ENCODE results near the gene TRPC1. TPM values are rescaled to one million over a fixed set of nuclear protein-coding genes. Genes with fewer than 3 reads are reported as not detected.

TRPC1 gene
- total RNA-seq, 1 donor from 2014 or later, result 18.7 TPM

DNA sequence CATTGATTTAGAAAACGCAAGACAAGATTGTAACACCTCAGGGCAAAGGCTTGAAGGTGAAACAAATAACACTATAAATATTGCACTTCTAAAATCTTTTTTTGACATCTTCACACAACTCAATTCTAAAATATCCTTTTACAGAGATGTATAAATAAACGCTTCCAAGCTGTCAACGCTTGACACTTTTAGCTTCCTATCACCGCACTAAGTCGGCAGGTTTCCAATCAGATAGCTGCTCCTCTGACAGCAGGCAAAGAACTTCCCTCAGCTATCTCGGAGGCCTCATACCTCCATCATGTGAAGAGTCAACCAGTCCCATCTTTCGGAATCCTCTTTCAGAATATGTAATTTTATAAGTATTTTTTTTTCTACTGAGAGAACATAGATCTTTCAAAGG lies 94.1 kb downstream of the TRPC1 start:
- DNase-seq (ENCODE audit: low spot score), result no peak
- intact Hi-C loops (cut with DNase I), result no loop called here

DNA sequence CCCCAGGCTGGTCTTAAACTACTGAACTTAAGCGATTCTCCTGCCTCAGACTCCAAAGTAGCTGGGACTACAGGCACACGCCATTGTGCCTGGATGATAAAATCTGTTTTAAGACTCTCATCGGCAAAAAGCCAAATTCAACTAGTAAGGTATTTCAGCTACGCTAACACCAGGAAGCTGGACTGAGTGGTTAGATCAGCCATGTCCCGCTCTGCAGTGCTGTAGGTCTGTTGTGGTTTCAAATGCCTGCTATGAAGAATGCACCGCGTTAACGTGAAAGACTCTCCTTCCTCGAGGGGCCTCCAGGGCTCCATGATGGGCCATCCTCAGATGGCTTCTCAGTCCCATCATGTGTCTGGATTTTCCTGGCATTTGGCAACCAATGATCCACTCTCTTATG lies 94.8 kb downstream of the TRPC1 start:
- intact Hi-C loops (cut with DNase I), result no loop called here
- no peak for DNase-seq (ENCODE audit: low spot score)

DNA sequence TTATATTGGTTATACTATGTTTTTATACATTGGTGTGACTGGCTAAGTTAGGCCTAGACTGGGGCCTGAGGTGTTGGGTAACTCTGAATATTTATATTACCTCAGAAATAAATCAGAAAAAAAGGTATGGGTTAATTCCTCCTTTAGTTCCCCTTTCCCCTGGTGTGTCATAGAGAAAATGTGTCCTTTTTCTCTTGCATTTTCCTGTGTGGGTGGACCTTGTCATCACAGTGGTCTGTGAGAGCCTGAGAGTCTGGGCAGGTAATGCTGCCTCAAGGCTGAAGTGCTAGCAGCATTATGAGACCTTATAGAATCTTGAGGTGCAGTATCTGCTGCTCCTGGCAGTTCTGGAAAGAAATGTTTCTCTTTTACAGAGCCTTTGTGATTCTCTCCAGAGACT lies 95.3 kb downstream of the TRPC1 start:
- intact Hi-C loops (cut with DNase I), result no loop called here
- no peak for DNase-seq (ENCODE audit: low spot score)

- intact Hi-C loops (cut with DNase I), result loop anchor here (2.0 to 10.0 kb wide), 3 partner anchors 103 to 244 kb away; no protein-coding TSS in a partner anchor
- peak; percentile 89 for DNase-seq (ENCODE audit: low spot score)
These were observed 105.0 kb downstream of the TRPC1 start for GRCh38 chr3:142828703-142829305.

- no peak for DNase-seq (ENCODE audit: low spot score)
- intact Hi-C loops (cut with DNase I), result no loop called here
These were observed 113.7 kb downstream of the TRPC1 start for GRCh38 chr3:142837526-142837925.

DNA sequence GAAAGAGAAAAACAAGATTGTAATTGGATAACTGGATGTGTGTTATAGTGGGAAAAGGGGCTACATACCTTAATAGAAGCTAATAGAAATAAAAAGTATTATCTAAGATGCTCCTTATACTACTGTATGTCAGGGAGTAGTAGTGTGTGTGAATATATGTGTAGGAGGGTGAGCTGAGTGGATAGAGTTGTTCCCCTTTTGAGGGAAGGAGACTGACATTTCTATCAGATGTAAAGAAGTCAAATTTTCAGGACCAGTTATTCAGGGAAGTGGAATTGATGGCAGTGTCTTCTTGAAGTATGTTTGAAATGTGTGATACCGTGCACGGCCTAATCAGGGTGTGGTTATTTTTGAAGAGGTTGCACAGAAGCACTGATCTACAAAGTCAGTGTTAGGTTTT lies 116.0 kb downstream of the TRPC1 start:
- no peak for DNase-seq (ENCODE audit: low spot score)
- intact Hi-C loops (cut with DNase I), result no loop called here

- no peak for DNase-seq (ENCODE audit: low spot score)
- intact Hi-C loops (cut with DNase I), result no loop called here
These were observed 120.6 kb downstream of the TRPC1 start for GRCh38 chr3:142844339-142844977.

GRCh38 chr3:142846779-142847577 lies 123.1 kb downstream of the TRPC1 start:
- intact Hi-C loops (cut with DNase I), result no loop called here

GRCh38 chr3:142849148-142849547 lies 125.3 kb downstream of the TRPC1 start:
- intact Hi-C loops (cut with DNase I), result no loop called here
- no peak for DNase-seq (ENCODE audit: low spot score)

More at GRCh38 chr3:142846779-142847577, 123.1 kb downstream of the TRPC1 start:
- DNase-seq (ENCODE audit: low spot score), result no peak

DNA sequence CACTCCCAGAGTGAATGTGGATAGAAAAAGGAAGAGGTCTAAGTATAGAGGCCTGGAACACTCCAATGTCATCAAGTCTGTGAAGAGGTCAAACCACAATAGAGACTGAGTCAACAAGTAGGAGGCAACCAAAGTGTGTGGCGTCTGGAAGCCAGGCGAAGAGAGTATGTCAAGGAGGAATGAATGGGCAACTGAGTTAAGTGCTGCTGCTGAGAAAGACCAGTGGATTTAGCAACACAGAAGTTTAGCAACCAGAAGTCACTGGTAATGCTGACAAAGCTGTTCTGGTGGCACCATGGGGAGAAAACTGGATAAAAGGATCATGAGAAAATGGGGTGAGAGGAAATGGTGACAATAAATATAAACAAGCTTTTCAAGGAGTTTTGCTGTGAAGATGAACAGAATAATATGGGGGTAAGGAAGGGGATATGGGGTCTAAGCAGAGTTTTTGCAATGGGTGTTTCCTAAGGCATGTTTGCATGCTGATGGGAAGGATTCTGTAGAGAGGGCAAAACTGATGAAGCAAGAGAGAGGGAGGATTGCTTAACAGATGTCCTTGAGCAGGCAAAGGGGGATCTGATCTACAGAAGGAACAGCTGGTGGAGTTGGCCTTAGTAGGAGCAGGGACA lies 126.7 kb downstream of the TRPC1 start:
- no peak for DNase-seq (ENCODE audit: low spot score)
- intact Hi-C loops (cut with DNase I), result no loop called here

- intact Hi-C loops (cut with DNase I), result no loop called here
- DNase-seq (ENCODE audit: low spot score), result no peak
These were observed 128.2 kb downstream of the TRPC1 start for GRCh38 chr3:142852009-142852408.

GRCh38 chr3:142853270-142854168 lies 129.7 kb downstream of the TRPC1 start:
- intact Hi-C loops (cut with DNase I), result no loop called here
- DNase-seq (ENCODE audit: low spot score), result no peak

DNA sequence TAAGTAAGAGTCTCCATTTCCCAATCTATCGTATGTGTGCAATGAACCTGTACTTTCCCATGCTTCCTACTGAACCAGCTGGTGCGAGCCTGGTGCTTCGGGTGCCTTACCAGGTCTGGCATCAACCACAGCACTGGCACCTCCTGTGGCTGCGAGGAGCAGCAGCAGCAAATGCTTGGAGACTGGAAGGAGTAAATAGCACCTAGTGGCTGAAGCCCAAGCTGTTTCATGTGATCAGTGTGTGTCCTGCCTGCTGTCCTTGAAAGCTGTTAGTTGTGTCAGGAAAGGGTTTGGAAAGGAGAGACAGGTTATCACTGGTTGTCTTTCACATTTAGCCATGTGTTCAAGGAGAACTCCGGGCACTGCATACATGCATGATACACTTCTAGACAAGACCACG lies 133.2 kb downstream of the TRPC1 start:
- intact Hi-C loops (cut with DNase I), result no loop called here
- no peak for DNase-seq (ENCODE audit: low spot score)

Other genes with a start within 250 kb of the TRPC1 start
- gene ATR, start 145.3 kb upstream of the TRPC1 start, total RNA-seq, result 12.1 TPM
- 0.81 TPM for gene PLS1, start 127.6 kb upstream of the TRPC1 start, total RNA-seq
- 42.2 TPM for gene PCOLCE2, start 165.0 kb downstream of the TRPC1 start, total RNA-seq
- 10.7 TPM for gene PAQR9, start 239.6 kb downstream of the TRPC1 start, total RNA-seq

Data from cardiac septum (tissue), 1 donor.